ENCODE measurements around the gene FAM229B. TPM values are rescaled to one million over a fixed set of nuclear protein-coding genes. Genes with fewer than 3 reads are reported as not detected.
"Not testable (repeated sequence)": the region's sequence is repeated elsewhere in the genome, so short reads cannot be mapped to it uniquely, and the experiment has no call there.

The FAM229B gene
- total and polyA plus RNA-seq, 9 of the 15 experiments (the other 6 are each of a cell fraction or from before 2014, with no cell fraction given) = 3.3 to 17.4 (median 5.8) TPM

GRCh38 chr6:112106026-112106425 lies 18.6 kb downstream of the FAM229B start:
- H2AFZ ChIP-seq (ENCODE audit: low read depth, low read length); H3K4me2 ChIP-seq (ENCODE audit: insufficient read depth, low read length); H3K4me1 ChIP-seq (replicated peaks in 1 of 2; ENCODE audit: control insufficient read depth in 2 of 2, insufficient read depth in 2 of 2, low read length in 2 of 2); H3K9ac ChIP-seq (ENCODE audit: insufficient read depth in 1 of 2, low read depth in 2 of 2, low read length in 2 of 2); in situ Hi-C loops (cut with MboI); intact Hi-C loops (cut with micrococcal nuclease); H3K9me1 ChIP-seq (ENCODE audit: control insufficient read depth, insufficient read depth, low read length); FAIRE-seq; DNase-seq (ENCODE audit: extremely low read depth in 1 of 4, low spot score in 3 of 4); H3K9me3 ChIP-seq (replicated peaks; ENCODE audit: control insufficient read depth, insufficient read depth, low read depth, low read length); H3K27ac ChIP-seq (ENCODE audit: extremely low read depth, low read depth, low read length); H3K4me3 ChIP-seq; BruUV-seq (replicated peaks); H4K20me1 ChIP-seq (replicated peaks; ENCODE audit: control insufficient read depth, insufficient read depth, low read length); ATAC-seq; H3K36me3 ChIP-seq (ENCODE audit: control insufficient read depth, insufficient read depth, low read length); H3K27me3 ChIP-seq (ENCODE audit: control insufficient read depth in 2 of 2, insufficient read depth in 2 of 2, low read length in 2 of 2); H3K79me2 ChIP-seq (ENCODE audit: control insufficient read depth, insufficient read depth, low read length): not testable (repeated sequence)
- 20% methylated on average over 1 of the region's 2 CpGs for WGBS (ENCODE audit: insufficient coverage, low coverage, missing lambda C conversion rate)
- POLR2A ChIA-PET = interaction anchor here (1.1 kb wide), 1 partner anchor 13 kb away, joined by 3 read pairs; no protein-coding TSS in a partner anchor
- CTCF ChIA-PET (ENCODE audit: low intra/inter-chr PET ratio) = interaction anchor here (0.6 kb wide), 1 partner anchor 12 kb away, joined by 3 read pairs; no protein-coding TSS in a partner anchor

GRCh38 chr6:112106562-112106961 lies 19.2 kb downstream of the FAM229B start:
- Histone ChIP-seq H3K4me3 (no peak overlapping the region), H3K36me3 (ENCODE audit: control insufficient read depth, insufficient read depth, low read length) (no peaks in the 10 kb centered on the region), H3K9me3 (replicated peaks; ENCODE audit: control insufficient read depth, insufficient read depth, low read depth, low read length) (no peaks in the 10 kb centered on the region), H3K9ac (ENCODE audit: insufficient read depth in 1 of 2, low read depth in 2 of 2, low read length in 2 of 2) (no peak overlapping the region), H3K27me3 (ENCODE audit: control insufficient read depth in 2 of 2, insufficient read depth in 2 of 2, low read length in 2 of 2) (no peaks in the 10 kb centered on the region), H3K4me1 (replicated peaks in 1 of 2; ENCODE audit: control insufficient read depth in 2 of 2, insufficient read depth in 2 of 2, low read length in 2 of 2) (no peaks in the 10 kb centered on the region), H3K4me2 (ENCODE audit: insufficient read depth, low read length) (no peak overlapping the region), H4K20me1 (replicated peaks; ENCODE audit: control insufficient read depth, insufficient read depth, low read length) (no peaks in the 10 kb centered on the region), H3K27ac (ENCODE audit: extremely low read depth, low read depth, low read length) (no peak overlapping the region), H3K9me1 (ENCODE audit: control insufficient read depth, insufficient read depth, low read length) (no peaks in the 10 kb centered on the region), H3K79me2 (ENCODE audit: control insufficient read depth, insufficient read depth, low read length) (no peaks in the 10 kb centered on the region), H2AFZ (ENCODE audit: low read depth, low read length) (no peak overlapping the region)
- CTCF ChIA-PET (ENCODE audit: low intra/inter-chr PET ratio) = interaction anchor here (0.6 kb wide), 1 partner anchor 13 kb away, joined by 3 read pairs; no protein-coding TSS in a partner anchor
- 0% methylated on average over 2 of the region's 2 CpGs for WGBS (ENCODE audit: insufficient coverage, low coverage, missing lambda C conversion rate)
- BruUV-seq (replicated peaks) = no TSS peak
- FAIRE-seq (no peak), DNase-seq (ENCODE audit: extremely low read depth in 1 of 4, low spot score in 3 of 4) (no peak), ATAC-seq (no peak; the same call in 2 of the 3 replicates)
- intact Hi-C loops (cut with micrococcal nuclease) (no loop called here), in situ Hi-C loops (cut with MboI) (no loop called here)
- POLR2A ChIA-PET = interaction anchor here (1.1 kb wide), 1 partner anchor 13 kb away, joined by 3 read pairs; no protein-coding TSS in a partner anchor
- TF ChIP-seq THRA (IDR thresholded peaks at IDR 0.05) (no peak), ZNF436 (CRISPR knock-in tag; IDR thresholded peaks at IDR 0.05) (no peak), SMAD4 (CRISPR knock-in tag; conservative IDR thresholded peaks at IDR 0.05) (no peak), PBX2 (CRISPR knock-in tag; IDR thresholded peaks at IDR 0.05; ENCODE audit: low read depth) (no peak), PBX2 (tag; conservative IDR thresholded peaks at IDR 0.05; ENCODE audit: low read depth) (peak; percentile 66), MEIS2 (IDR thresholded peaks at IDR 0.05; ENCODE audit: partially characterized antibody) (peak; percentile 66), PKNOX1 (IDR thresholded peaks at IDR 0.05) (0 out of 2 replicates have a peak, but pooled peaks have one; percentile 18), ESRRB (CRISPR knock-in tag; IDR thresholded peaks at IDR 0.05; ENCODE audit: borderline replicate concordance) (no peak), YY1 (IDR thresholded peaks at IDR 0.05; ENCODE audit: borderline replicate concordance in 1 of 3, control insufficient read depth in 1 of 3, extremely low read depth in 1 of 3, insufficient read depth in 3 of 3, insufficient read length in 1 of 3, insufficient replicate concordance in 2 of 3, low read depth in 1 of 3, low read length in 2 of 3) (no peak)
